Superior temporal gyrus (tissue), 1 donor: ENCODE results near the gene KCNH3.

Experiments used
- DNase-seq: peaks from one replicate; pipeline ENCODE4 v3.0.0-alpha.2; 2016; ENCODE audit errors: extremely low spot score

The KCNH3 gene

GRCh38 chr12:49543914-49544815, 5.3 kb downstream of the KCNH3 start:
- no peak for DNase-seq

- DNase-seq: no peak
Measured at GRCh38 chr12:49545815-49546214, 7.0 kb downstream of the KCNH3 start.

GRCh38 chr12:49546481-49546880, 7.7 kb downstream of the KCNH3 start:
- no peak for DNase-seq

- no peak for DNase-seq
Measured at GRCh38 chr12:49547090-49547690, 8.4 kb downstream of the KCNH3 start.

- no peak for DNase-seq
Measured at GRCh38 chr12:49548481-49548821, 9.6 kb downstream of the KCNH3 start.

- DNase-seq: no peak
Measured at GRCh38 chr12:49548822-49549648, 10.2 kb downstream of the KCNH3 start.

- DNase-seq: no peak
Measured at GRCh38 chr12:49549735-49550692, 11.2 kb downstream of the KCNH3 start.

GRCh38 chr12:49550693-49551252, 11.9 kb downstream of the KCNH3 start:
- DNase-seq: no peak

GRCh38 chr12:49552014-49552413, 13.2 kb downstream of the KCNH3 start:
- DNase-seq: peak; percentile 67

GRCh38 chr12:49552425-49552824, 13.6 kb downstream of the KCNH3 start:
- DNase-seq: no peak

- DNase-seq: no peak
Measured at GRCh38 chr12:49552899-49553298, 14.1 kb downstream of the KCNH3 start.

GRCh38 chr12:49553512-49554088, 14.8 kb downstream of the KCNH3 start:
- no peak for DNase-seq

GRCh38 chr12:49554266-49554665, 15.4 kb downstream of the KCNH3 start:
- no peak for DNase-seq

GRCh38 chr12:49555631-49556390, 17.0 kb downstream of the KCNH3 start:
- DNase-seq: no peak

GRCh38 chr12:49556391-49557186, 17.8 kb downstream of the KCNH3 start:
- DNase-seq: no peak

GRCh38 chr12:49557187-49557916, 18.5 kb downstream of the KCNH3 start:
- no peak for DNase-seq

GRCh38 chr12:49557917-49558215, 19.0 kb downstream of the KCNH3 start:
- no peak for DNase-seq

GRCh38 chr12:49558526-49558925, 19.7 kb downstream of the KCNH3 start:
- DNase-seq: no peak
